Medulla oblongata (tissue), 1 donor: ENCODE data around the gene CFAP141.
"Not testable (repeated sequence)": the region's sequence is repeated elsewhere in the genome, so short reads cannot be mapped to it uniquely, and the experiment has no call there.

Source experiments
- DNase-seq: peaks from one replicate; pipeline ENCODE4 v3.0.0-alpha.2; 2015; ENCODE audit errors: extremely low spot score

CFAP141 gene

GRCh38 chr1:154206196-154206595 lies at the start of gene CFAP141:
CFAP141 (minus strand) TSS chr1:154206333; CDS start chr1:154206307, 26 bp downstream.
- no peak for DNase-seq

DNA sequence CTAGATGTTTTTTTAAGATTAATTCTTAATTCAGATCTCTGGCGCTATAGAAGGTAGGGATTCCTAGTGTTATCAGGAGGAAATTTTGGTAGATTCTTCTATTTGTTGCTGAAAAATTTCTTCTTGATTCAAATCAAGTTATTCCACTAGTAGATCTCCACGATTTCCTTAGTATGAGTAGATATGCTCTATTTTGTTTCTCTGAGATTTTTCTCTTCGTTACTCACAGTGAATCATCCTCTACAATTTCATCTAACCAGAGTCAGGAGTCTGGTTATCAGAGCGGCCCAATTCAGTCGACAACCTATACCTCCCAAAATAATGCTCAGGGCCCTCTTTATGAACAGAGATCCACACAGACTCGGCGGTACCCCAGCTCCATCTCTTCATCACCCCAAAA lies 47.5 kb upstream of the CFAP141 start:
- DNase-seq: no peak

DNA sequence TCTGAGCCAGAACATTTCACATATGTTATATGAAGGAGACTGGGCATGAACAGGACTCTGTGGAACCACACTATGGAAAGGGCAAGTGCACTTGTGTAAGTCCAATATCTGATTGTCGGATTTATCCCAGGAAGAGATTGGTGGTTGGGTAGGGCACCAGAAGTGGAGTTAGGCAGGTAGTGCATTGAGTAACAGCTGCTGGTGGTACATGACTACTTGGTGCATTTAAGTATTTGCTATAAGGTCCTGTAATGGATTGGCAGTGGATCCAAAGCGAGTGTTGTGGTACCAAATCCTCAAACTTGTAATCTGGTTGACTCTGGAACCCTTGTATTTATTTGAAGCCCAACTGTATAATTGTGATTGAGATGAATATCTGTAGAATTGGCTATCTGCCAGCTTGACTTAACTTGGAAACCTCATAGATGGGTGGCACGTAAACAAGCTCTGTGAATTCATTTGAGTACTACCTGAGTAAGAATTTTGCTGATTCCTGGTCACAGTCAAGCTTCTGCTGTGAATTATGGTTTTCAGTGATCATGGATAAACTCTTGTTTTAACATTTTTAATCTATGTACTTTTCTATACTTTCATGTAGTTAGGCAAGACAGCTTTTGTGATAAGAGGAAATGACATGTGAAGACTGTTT lies 35.7 kb upstream of the CFAP141 start:
- no peak for DNase-seq

- DNase-seq: no peak
Observed at GRCh38 chr1:154240294-154240833, 34.2 kb upstream of the CFAP141 start.

DNA sequence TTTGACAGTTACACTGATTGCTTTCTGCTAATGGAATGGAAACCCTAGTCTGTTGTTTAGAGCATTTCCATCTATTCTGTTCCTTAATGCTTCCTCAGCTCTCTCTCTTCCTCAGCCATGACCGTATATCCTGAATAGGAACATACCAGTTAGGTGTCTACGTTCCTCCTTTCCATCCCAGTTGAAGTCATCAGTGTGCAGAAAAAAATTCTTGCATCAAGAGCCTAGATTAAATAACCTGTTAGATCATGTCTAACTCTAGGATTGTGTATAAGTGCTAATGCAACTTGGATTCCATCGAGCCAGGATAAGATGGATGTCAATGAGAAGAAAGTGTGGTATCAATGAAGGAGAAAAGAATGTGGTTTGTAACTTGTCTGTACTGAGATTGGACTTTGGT lies 33.4 kb upstream of the CFAP141 start:
- DNase-seq: no peak

DNA sequence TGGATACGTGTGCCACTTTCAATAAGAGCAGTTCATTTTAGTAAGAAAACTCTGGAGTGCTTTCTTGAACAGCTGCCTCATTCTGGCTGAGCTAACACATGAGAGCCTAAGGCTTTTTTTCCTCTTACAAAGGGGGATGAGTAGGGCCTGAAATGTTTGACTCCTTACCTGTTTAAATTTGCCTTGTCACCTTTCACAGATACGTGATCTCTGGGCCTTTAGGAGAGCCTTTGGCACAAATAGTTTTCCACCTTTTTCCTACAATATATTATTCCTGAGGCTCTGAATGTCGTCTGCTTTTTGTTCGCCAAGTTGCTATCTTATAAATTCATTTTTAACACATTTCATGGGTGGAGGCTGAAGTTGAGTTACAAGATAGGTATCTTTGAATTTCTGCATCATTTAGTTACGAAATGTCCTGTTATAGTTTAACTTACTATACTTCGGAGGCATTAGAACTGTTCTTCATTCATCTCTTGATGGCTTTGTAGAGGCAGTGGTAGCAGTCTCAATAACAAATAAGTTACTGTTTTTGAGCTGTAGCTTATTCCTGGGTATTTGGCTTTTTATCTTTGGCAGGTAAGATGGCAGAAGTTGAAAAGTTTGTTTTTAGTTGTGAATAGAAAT lies 31.9 kb upstream of the CFAP141 start:
- DNase-seq: no peak

- no peak for DNase-seq
Observed at GRCh38 chr1:154237435-154237834, 31.3 kb upstream of the CFAP141 start.

- DNase-seq: no peak
Observed at GRCh38 chr1:154236855-154237254, 30.7 kb upstream of the CFAP141 start.

- DNase-seq: not testable (repeated sequence)
Observed at GRCh38 chr1:154233127-154233526, 27.0 kb upstream of the CFAP141 start.

- not testable (repeated sequence) for DNase-seq
Observed at GRCh38 chr1:154231112-154231511, 25.0 kb upstream of the CFAP141 start.

GRCh38 chr1:154225370-154225769 lies 19.2 kb upstream of the CFAP141 start:
- DNase-seq: no peak

DNA sequence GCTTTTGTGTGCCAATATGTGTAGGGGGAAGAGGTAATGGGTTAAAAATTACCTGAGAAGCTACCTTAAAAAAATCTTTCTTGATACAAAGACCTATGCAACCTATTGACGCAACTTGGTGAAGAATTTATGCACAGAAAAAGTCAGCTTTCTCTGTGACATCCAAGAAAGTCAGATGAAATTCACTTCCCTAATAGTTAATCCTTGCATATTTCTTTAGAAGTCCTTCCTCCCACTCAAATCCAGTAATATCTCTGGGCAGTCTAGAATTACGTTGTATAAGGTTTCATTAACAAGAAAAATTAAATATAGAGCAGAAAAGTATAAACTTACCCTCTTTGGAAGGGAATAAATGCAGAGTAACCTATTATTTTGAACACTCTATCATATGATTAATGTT lies 17.5 kb upstream of the CFAP141 start:
- DNase-seq: no peak

GRCh38 chr1:154222918-154223317 lies 16.8 kb upstream of the CFAP141 start:
- DNase-seq: no peak

- no peak for DNase-seq
Observed at GRCh38 chr1:154222518-154222917, 16.4 kb upstream of the CFAP141 start.

GRCh38 chr1:154221278-154222001 lies 15.3 kb upstream of the CFAP141 start:
- peak; percentile 44 for DNase-seq

- peak; percentile 58 for DNase-seq
Observed at GRCh38 chr1:154220970-154221277, 14.8 kb upstream of the CFAP141 start.

DNA sequence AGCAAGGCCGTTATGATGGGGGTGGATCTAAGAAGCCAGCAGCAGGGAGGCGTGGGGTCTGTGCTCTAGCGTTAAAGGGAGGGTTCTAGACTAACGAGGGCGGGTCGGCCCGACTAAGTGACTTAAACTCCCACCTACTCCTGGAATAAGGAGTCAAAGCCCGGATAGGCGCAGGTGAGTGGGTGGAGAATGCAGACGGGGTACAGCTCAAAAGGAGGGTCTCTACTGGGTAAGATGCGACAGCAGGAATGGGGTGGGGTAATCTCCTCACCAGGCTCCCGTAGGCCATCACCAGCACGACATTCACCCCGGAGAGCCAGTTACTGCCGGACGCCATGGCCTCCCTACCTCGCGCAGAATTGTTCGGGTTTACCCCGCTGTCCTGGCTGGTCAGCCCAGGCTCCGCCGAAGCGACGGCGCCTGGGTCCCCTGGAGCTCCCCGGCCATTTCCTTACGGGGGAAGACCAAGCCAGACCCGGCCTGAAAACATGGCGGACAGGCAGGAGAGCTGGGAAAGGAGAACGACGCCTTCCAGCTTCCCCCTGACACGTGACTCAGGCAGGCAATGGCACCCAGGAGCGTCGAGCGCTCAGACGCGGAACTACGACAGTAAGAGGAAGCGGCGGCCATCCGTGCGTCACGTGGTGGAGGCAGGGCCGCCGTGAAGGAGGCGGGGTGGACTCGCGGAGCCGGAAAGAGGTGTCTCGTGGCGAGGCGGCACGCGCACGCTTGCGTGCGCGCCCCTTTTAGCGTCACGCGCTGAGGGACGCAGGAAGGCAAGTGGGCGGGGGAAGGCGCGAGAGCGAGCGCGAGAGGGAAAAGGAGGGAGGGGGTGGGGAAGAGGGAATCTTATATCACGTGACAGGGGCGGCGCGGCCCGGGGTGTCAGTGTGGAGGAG lies 14.2 kb upstream of the CFAP141 start, which contains the start of gene UBAP2L:
UBAP2L (plus strand) TSS at position 885 of the 899 bp plus-strand sequence. CDS start 4,169 bp downstream, outside the sequence.
- DNase-seq: peak; percentile 99

- DNase-seq: peak; percentile 54
Observed at GRCh38 chr1:154219541-154219940, 13.4 kb upstream of the CFAP141 start.

DNA sequence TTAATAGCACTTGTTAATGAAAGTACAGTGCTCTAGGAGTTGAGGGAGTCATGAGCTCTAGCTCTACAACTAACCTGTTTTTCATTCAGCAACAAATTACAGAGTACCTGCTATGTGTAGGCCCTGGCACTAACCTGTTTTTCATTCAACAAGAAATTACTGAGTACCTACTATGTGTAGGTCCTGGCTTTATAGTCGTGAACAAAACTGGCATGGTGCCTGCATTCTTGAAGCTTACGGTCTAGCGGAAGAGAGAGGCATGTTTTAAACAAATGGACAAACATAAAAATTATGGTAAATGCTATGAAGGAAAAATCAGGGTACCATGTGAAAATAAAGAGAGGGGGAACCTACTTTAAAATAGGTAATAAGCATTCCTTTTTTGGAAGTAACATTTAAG lies 12.4 kb upstream of the CFAP141 start:
- DNase-seq: no peak

DNA sequence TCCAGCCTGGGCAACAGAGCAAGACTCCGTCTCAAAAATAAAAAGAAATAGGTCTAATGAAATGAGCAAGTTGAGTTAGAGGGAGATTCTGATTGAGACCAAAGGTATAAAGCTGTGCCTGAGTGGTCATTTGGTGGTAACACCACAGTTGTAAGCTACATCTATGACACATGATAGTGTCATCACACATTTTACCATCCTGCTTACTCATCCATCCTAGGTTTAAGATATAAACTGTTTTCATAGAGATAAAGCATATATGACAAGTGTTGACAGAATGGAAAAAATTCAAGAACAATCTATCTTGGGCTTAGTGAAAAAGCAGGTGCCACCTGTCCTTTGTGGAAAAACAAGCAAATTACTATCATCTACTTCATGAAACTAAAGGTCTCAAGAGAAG lies 7.1 kb upstream of the CFAP141 start:
- no peak for DNase-seq

DNA sequence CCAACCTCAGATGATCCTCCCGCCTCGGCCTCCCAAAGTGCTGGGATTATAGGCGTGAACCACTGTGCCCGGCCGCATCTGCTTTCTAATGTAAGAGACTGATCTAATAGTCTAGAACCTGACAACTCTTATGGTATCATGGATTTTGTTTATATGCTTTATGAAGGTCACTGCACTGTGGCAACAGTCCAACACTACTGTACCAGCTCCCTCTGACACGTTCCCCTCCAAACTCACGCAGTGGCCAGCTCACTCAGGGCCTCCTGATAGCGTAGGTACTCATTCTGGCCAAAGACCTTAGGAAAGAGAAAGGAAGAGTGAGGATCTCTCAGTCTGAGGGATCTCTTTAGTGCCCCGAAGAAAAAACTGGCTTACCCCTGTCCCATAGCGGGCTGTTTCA lies 6.0 kb upstream of the CFAP141 start:
- DNase-seq: no peak
